Cortex of kidney (tissue), 1 donor: Measurements from ENCODE around the gene CCDC136.

Source experiments
- DNase-seq: peaks from one replicate; lab custom pipeline; 2025; lab: John Stamatoyannopoulos, UW

Gene CCDC136

GRCh38 chr7:128805225-128805624 lies 13.5 kb downstream of the CCDC136 start:
- no peak for DNase-seq

- DNase-seq = no peak
These were observed 15.4 kb downstream of the CCDC136 start for GRCh38 chr7:128807191-128807590.

- no peak for DNase-seq
These were observed 17.6 kb downstream of the CCDC136 start for GRCh38 chr7:128809363-128809762.

- DNase-seq = no peak
These were observed 18.7 kb downstream of the CCDC136 start for GRCh38 chr7:128810473-128810872.

GRCh38 chr7:128810997-128811396 lies 19.2 kb downstream of the CCDC136 start:
- no peak for DNase-seq

- DNase-seq = no peak
These were observed 20.1 kb downstream of the CCDC136 start for GRCh38 chr7:128811631-128812430.

- DNase-seq = no peak
These were observed 20.9 kb downstream of the CCDC136 start for GRCh38 chr7:128812514-128813168.

GRCh38 chr7:128814499-128814898 lies 22.7 kb downstream of the CCDC136 start:
- no peak for DNase-seq

- DNase-seq = no peak
These were observed 23.6 kb downstream of the CCDC136 start for GRCh38 chr7:128815289-128815942.

- no peak for DNase-seq
These were observed 26.9 kb downstream of the CCDC136 start for GRCh38 chr7:128818694-128819093.

- no peak for DNase-seq
These were observed 30.0 kb downstream of the CCDC136 start for GRCh38 chr7:128821724-128822123.

- DNase-seq = no peak
These were observed 34.7 kb downstream of the CCDC136 start for GRCh38 chr7:128826512-128826911.

- no peak for DNase-seq
These were observed 35.1 kb downstream of the CCDC136 start for GRCh38 chr7:128826916-128827247.

GRCh38 chr7:128827248-128827958 lies 35.6 kb downstream of the CCDC136 start:
- no peak for DNase-seq

- no peak for DNase-seq
These were observed 36.4 kb downstream of the CCDC136 start for GRCh38 chr7:128827971-128828711.

- no peak for DNase-seq
These were observed 37.8 kb downstream of the CCDC136 start for GRCh38 chr7:128829391-128830166.

- no peak for DNase-seq
These were observed 38.7 kb downstream of the CCDC136 start, which contains the start of gene FLNC for GRCh38 chr7:128830231-128831177. Gene FLNC (plus strand): TSS chr7:128830406. CDS start chr7:128830638, 232 bp downstream.

GRCh38 chr7:128831178-128831993 lies 39.6 kb downstream of the CCDC136 start:
- DNase-seq = no peak
